ENCODE results near the gene MRPS12.
"Not testable (repeated sequence)": the region's sequence is repeated elsewhere in the genome, so short reads cannot be mapped to it uniquely, and the experiment has no call there.

Gene MRPS12

DNA sequence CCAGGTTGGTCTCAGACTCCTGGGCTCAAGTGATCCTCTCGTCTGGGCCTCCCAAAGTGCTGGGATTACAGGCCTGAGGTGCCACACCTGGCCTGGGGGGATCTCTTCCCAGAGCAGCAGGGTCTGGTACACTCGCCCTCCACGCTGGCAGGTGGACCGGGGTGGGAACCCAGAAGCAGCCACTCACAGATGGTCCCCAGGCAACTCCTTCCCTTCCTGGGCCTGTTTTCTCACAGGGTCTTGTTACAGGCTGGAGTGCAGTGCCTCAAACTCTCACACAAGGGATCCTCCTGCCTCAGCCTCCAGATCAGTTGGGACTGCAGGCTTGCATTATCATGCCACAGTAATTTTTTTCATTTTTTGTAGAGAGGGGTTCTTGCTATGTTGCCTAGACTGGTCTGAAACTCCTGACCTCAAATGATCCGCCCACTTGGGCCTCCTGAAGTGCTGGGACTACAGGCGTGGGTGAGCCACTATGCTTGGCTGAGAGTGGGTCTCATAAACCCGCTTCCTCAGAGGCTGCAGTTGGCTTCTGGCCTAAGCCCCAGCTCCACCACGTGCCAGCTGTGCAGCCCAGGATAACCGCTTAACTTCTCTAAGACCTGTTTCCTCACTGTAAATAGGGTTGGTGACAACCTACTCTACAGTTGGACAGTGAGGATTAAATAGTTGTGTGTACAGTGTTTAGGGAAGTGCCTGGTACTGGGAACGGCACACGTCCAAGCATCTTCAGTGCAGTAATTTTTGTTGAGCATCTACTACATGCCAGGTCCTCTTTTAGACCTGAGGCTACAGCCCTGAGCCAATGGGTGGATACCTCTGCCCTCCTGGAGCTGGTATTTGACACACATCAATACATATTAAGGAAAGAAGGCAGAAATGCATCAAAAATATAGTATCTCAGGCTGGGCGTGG is 17.9 kb upstream of the MRPS12 start:
- no peak for DNase-seq

GRCh38 chr19:38913958-38914357 is 16.8 kb upstream of the MRPS12 start:
- DNase-seq: no peak

GRCh38 chr19:38915329-38916321 is 15.1 kb upstream of the MRPS12 start:
- no peak for DNase-seq

- DNase-seq: no peak
Observed at GRCh38 chr19:38917516-38917915, 13.2 kb upstream of the MRPS12 start.

DNA sequence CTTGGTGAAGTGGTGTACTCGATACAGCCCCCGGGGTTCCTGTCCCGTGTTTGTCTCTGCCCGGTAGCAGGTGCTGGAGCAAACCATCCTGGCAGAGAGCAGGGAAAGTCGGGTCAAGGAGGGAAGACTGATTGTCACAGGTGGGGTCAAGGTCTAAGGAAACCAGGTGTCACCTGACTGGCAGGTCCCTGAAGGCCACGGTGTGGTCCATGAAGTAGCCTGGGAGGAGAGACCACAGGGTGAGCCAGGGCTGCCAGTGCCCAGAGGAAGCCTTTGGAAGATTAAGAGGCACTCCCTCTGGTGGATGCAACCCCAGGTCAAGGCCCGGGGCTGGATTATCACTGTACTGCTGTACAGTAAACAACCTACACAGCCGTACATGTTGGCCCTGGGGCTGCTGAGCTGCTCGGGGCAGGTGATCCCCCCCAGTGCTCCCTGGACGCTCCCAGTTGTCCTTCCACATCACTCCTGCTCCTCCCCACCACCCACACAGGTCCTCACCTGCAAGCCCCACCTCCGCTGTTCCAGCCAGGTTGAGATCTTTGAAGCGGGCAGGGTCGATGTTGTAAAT is 12.7 kb upstream of the MRPS12 start:
- DNase-seq: no peak

- DNase-seq: no peak
Observed at GRCh38 chr19:38918526-38918925, 12.2 kb upstream of the MRPS12 start.

- no peak for DNase-seq
Observed at GRCh38 chr19:38919837-38920601, 10.7 kb upstream of the MRPS12 start.

DNA sequence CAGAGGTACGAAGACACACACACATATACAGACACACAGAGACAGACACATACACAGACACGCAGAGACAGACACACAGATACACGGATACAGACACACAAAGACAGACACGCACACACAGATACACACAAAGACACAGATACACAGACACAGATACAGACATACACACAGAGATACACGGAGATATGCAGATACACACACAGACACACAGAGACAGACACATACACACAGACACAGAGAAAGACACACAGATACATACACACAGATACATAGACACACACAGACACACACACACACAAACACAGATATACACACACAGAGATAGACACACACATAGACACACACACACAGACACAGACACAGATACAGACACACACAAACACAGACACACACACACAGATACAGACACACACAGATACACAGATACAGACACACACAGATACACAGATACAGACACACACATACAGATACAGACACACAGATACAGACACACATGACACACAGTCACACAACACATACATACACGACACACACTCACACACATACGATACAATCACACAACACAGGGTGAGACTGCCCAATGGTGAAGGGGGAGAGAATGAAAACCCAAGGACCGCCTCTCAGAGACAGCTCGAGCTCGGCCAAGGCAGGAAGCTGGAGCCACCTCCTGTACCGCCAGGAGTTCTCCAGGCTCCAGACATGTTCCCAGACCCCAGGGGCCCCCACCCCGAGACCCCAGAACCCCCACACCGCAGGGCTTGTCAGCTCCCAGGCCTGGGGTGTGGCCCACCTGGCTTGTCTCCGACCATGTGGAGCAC is 9.9 kb upstream of the MRPS12 start:
- DNase-seq: no peak

DNA sequence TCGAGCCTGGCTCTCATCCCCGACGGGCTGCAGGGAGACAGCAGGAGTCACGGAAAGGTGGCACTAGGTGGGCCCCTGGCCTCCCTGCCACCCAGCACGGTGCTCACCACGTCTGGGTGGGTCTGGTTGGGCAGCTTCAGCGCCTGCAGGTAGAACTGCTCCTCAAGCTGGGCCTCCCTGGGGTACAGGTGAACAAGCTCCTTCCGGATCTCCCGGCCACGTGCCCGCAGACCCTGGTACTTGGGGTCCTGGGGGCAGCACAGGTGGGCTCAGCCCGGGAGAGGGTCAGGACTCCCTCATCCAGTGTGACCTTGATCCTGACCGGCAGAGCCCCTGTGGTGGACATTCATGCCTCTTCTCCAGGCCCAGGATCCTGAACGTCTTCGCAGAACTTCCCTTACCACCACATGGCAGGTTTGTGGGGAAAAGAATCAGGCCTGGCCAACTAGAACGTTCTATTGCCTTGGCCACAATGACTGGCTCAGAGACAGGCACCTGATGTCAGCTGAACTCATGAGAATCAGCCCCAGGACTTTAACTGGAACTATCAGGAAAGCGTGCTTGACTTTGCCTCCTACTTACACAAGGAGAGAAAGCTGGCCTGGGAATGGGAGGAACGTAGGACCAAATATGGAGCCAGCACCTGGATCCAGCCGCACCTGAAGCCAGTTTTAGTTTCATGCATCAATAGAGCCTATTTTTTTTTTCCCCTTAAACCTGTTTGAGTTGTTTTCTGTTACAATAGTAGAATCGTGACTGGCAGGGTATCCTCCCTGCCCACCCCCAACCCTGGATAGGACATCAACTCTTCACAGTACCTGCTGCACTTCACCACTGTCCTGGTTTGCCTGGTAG is 9.1 kb upstream of the MRPS12 start:
- DNase-seq: no peak

- DNase-seq: no peak
Observed at GRCh38 chr19:38922482-38922881, 8.3 kb upstream of the MRPS12 start.

GRCh38 chr19:38924388-38924787 is 6.4 kb upstream of the MRPS12 start:
- no peak for DNase-seq

DNA sequence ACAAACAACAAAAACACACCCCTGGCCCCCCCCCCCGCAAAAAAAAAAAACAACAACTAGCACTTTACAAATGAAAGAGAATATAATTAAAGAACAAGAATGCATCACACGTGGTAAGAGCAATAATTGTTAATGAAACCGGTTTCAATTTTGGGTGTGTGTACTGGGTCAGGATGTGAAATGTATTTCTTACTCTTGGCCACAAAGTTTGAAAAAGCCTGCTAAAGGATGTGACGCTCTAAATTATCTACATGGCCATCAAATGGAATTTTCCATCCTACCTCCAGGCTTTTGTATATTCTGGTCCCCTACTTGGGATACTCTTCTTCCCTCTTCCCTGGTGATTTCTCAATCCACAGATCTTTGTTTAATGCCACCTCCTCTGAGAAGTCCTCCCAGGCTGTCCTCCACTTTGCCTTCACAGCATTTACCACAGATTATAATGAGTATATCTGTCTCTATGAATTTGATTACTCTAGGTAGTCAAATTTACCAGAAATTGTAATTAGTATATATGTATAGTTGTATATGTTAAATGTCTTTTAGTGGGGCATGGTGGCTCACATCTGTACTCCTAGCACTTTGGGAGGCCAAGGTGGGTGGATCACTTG is 2.2 kb upstream of the MRPS12 start:
- no peak for DNase-seq

- DNase-seq: peak; percentile 96
Observed at GRCh38 chr19:38929929-38930775, 592 bp upstream of the MRPS12 start, which contains the start of gene SARS2. Gene SARS2 (minus strand): TSS chr19:38930763. CDS start chr19:38930736, 27 bp downstream.

- no peak for DNase-seq
Observed at GRCh38 chr19:38931521-38931793, 713 bp downstream of the MRPS12 start.

- DNase-seq: no peak
Observed at GRCh38 chr19:38932425-38933179, 1.9 kb downstream of the MRPS12 start.

- DNase-seq: no peak
Observed at GRCh38 chr19:38933544-38933943, 2.8 kb downstream of the MRPS12 start.

DNA sequence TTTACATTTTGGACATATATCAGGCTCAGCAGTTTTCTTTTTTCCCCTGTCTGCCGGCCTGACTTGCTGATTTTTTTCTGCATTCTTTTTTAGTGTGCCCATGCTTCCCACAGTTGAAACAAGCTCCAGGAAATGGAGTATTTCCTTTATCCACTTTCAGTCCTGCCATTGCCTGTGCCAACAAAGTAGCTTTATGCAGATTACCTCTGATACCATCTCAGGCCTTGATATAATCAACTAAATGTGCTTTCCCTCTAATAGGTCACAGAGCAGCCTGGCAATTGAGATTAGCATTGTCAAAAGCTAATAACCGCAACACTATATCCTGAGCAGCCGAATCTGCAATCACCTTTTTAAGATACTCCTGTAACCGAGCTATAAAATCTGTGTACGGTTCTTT is 9.2 kb downstream of the MRPS12 start:
- no peak for DNase-seq

DNA sequence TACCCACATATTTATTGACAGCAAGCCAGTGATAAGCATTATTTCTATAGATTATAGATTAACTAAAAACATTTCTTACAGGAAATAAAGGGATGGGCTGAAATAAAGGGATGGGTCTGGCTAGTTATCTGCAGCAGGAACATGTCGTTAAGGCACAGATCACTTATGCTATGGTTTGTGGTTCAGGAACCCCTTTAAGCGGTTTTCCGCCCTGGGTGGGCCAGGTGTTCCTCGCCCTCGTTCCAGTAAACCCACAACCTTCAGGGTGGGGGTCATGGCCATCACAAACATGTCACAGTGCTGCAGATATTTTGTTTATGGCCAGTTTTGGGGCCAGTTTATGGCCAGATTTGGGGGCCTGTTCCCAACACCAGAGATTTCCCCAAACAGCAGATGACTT is 10.7 kb downstream of the MRPS12 start:
- not testable (repeated sequence) for DNase-seq
